ENCODE measurements around the gene RPS21.

Gene RPS21

GRCh38 chr20:62367633-62368391 is 19.1 kb upstream of the RPS21 start:
- POLR2A ChIA-PET (ENCODE audit: low non-redundant PET): interaction anchor here (0.7 to 6.7 kb wide), 7 partner anchors 9 to 19 kb away, joined by 3 to 67 read pairs (median 7); partner anchors contain the start of gene RPS21
- CTCF ChIA-PET: interaction anchor here (0.6 to 11.3 kb wide), 13 partner anchors 9 to 249 kb away, joined by 3 to 173 read pairs (median 7); partner anchors contain the start of gene RPS21
- H3K27ac ChIP-seq: peak overlapping the region; percentile 100
- TF ChIP-seq CTCF (conservative IDR thresholded peaks at IDR 0.05; ENCODE audit: low read depth): no peak
- no peak for DNase-seq (ENCODE audit: low spot score)

GRCh38 chr20:62368392-62368975 is 18.4 kb upstream of the RPS21 start:
- peak; percentile 73 for DNase-seq (ENCODE audit: low spot score)
- peak overlapping the region; percentile 100 for H3K27ac ChIP-seq
- CTCF ChIA-PET: interaction anchor here (0.5 to 11.3 kb wide), 13 partner anchors 9 to 248 kb away, joined by 3 to 173 read pairs (median 7); partner anchors contain the start of gene RPS21
- POLR2A ChIA-PET (ENCODE audit: low non-redundant PET): interaction anchor here (0.6 to 6.7 kb wide), 8 partner anchors 8 to 66 kb away, joined by 3 to 67 read pairs (median 6); partner anchors contain the start of genes ADRM1 and RPS21
- TF ChIP-seq CTCF (conservative IDR thresholded peaks at IDR 0.05; ENCODE audit: low read depth): no peak

GRCh38 chr20:62368976-62369814 is 17.7 kb upstream of the RPS21 start:
- peak overlapping the region; percentile 100 for H3K27ac ChIP-seq
- peak; percentile 59 for TF ChIP-seq CTCF (conservative IDR thresholded peaks at IDR 0.05; ENCODE audit: low read depth)
- peak; percentile 84 for DNase-seq (ENCODE audit: low spot score)
- ChIA-PET CTCF (interaction anchor here (0.5 to 11.3 kb wide), 14 partner anchors 9 to 247 kb away, joined by 3 to 173 read pairs (median 6); partner anchors contain the start of gene RPS21), POLR2A (ENCODE audit: low non-redundant PET) (interaction anchor here (0.6 to 6.7 kb wide), 10 partner anchors 8 to 67 kb away, joined by 3 to 67 read pairs (median 6); partner anchors contain the start of genes ADRM1 and RPS21)

GRCh38 chr20:62369815-62370114 is 17.1 kb upstream of the RPS21 start:
- peak overlapping the region; percentile 100 for H3K27ac ChIP-seq
- TF ChIP-seq CTCF (conservative IDR thresholded peaks at IDR 0.05; ENCODE audit: low read depth): no peak
- ChIA-PET POLR2A (ENCODE audit: low non-redundant PET) (interaction anchor here (1.0 to 6.7 kb wide), 4 partner anchors 7 to 20 kb away, joined by 3 to 67 read pairs (median 4); no protein-coding TSS in a partner anchor), CTCF (interaction anchor here (0.6 to 11.3 kb wide), 13 partner anchors 8 to 68 kb away, joined by 3 to 173 read pairs (median 5); partner anchors contain the start of gene RPS21)
- no peak for DNase-seq (ENCODE audit: low spot score)

GRCh38 chr20:62370115-62370806 is 16.6 kb upstream of the RPS21 start:
- CTCF ChIA-PET: interaction anchor here (0.6 to 11.3 kb wide), 9 partner anchors 12 to 68 kb away, joined by 3 to 173 read pairs (median 5); partner anchors contain the start of genes ADRM1 and RPS21

More at GRCh38 chr20:62370115-62370806, 16.6 kb upstream of the RPS21 start:
- peak; percentile 79 for DNase-seq (ENCODE audit: low spot score)
- peak overlapping the region; percentile 100 for H3K27ac ChIP-seq
- POLR2A ChIA-PET (ENCODE audit: low non-redundant PET): interaction anchor here (0.6 to 6.7 kb wide), 8 partner anchors 7 to 56 kb away, joined by 3 to 67 read pairs (median 4); partner anchors contain the start of gene RPS21
- TF ChIP-seq CTCF (conservative IDR thresholded peaks at IDR 0.05; ENCODE audit: low read depth): no peak
